ENCODE results near the gene APBB2.

The APBB2 gene

GRCh38 chr4:41013746-41014145 lies 200.6 kb downstream of the APBB2 start:
- Histone ChIP-seq H3K9me3 (ENCODE audit: insufficient read depth, low read length) (no peaks in the 10 kb centered on the region), H3K36me3 (ENCODE audit: insufficient read depth, insufficient read length, low read length) (no peaks in the 10 kb centered on the region), H3K4me1 (ENCODE audit: insufficient read depth, insufficient read length) (no peaks in the 10 kb centered on the region), H3K4me3 (ENCODE audit: insufficient read length, low read depth) (no peak overlapping the region), H3K9ac (ENCODE audit: insufficient read length, low read depth) (no peak overlapping the region), H3K27me3 (ENCODE audit: insufficient read depth, insufficient read length) (no peaks in the 10 kb centered on the region)
- TF ChIP-seq YY1 (IDR thresholded peaks at IDR 0.05; ENCODE audit: insufficient read depth, insufficient read length): no peak
- TF ChIP-seq SUZ12 (IDR thresholded peaks at IDR 0.05; ENCODE audit: extremely low read depth, insufficient read depth, insufficient read length): no peak
- TF ChIP-seq ZNF274 (IDR thresholded peaks at IDR 0.05; ENCODE audit: low read depth, low read length): no peak
- peak; percentile 25 for DNase-seq (ENCODE audit: low read depth, low spot score)

- TF ChIP-seq SUZ12 (IDR thresholded peaks at IDR 0.05; ENCODE audit: extremely low read depth, insufficient read depth, insufficient read length): no peak
- no peak for TF ChIP-seq YY1 (IDR thresholded peaks at IDR 0.05; ENCODE audit: insufficient read depth, insufficient read length)
- no peak for TF ChIP-seq ZNF274 (IDR thresholded peaks at IDR 0.05; ENCODE audit: low read depth, low read length)
- Histone ChIP-seq H3K9ac (ENCODE audit: insufficient read length, low read depth) (no peak overlapping the region), H3K36me3 (ENCODE audit: insufficient read depth, insufficient read length, low read length) (no peaks in the 10 kb centered on the region), H3K4me3 (ENCODE audit: insufficient read length, low read depth) (no peak overlapping the region), H3K27me3 (ENCODE audit: insufficient read depth, insufficient read length) (no peaks in the 10 kb centered on the region), H3K4me1 (ENCODE audit: insufficient read depth, insufficient read length) (no peaks in the 10 kb centered on the region), H3K9me3 (ENCODE audit: insufficient read depth, low read length) (no peaks in the 10 kb centered on the region)
- no peak for DNase-seq (ENCODE audit: low read depth, low spot score)
Observed at GRCh38 chr4:41012911-41013310, 201.4 kb downstream of the APBB2 start.

GRCh38 chr4:41012293-41012692 lies 202.0 kb downstream of the APBB2 start:
- DNase-seq (ENCODE audit: low read depth, low spot score): no peak
- TF ChIP-seq ZNF274 (IDR thresholded peaks at IDR 0.05; ENCODE audit: low read depth, low read length) (no peak), SUZ12 (IDR thresholded peaks at IDR 0.05; ENCODE audit: extremely low read depth, insufficient read depth, insufficient read length) (no peak)
- no peaks in the 10 kb centered on the region for H3K9me3 ChIP-seq (ENCODE audit: insufficient read depth, low read length)
- no peak overlapping the region for H3K9ac ChIP-seq (ENCODE audit: insufficient read length, low read depth)
- H3K4me1 ChIP-seq (ENCODE audit: insufficient read depth, insufficient read length): no peaks in the 10 kb centered on the region
- H3K27me3 ChIP-seq (ENCODE audit: insufficient read depth, insufficient read length): no peaks in the 10 kb centered on the region
- H3K4me3 ChIP-seq (ENCODE audit: insufficient read length, low read depth): no peak overlapping the region
- no peaks in the 10 kb centered on the region for H3K36me3 ChIP-seq (ENCODE audit: insufficient read depth, insufficient read length, low read length)

- DNase-seq (ENCODE audit: low read depth, low spot score): no peak
- no peaks in the 10 kb centered on the region for H3K27me3 ChIP-seq (ENCODE audit: insufficient read depth, insufficient read length)
- H3K36me3 ChIP-seq (ENCODE audit: insufficient read depth, insufficient read length, low read length): no peaks in the 10 kb centered on the region
- no peak for TF ChIP-seq ZNF274 (IDR thresholded peaks at IDR 0.05; ENCODE audit: low read depth, low read length)
- no peak for TF ChIP-seq SUZ12 (IDR thresholded peaks at IDR 0.05; ENCODE audit: extremely low read depth, insufficient read depth, insufficient read length)
- no peak for TF ChIP-seq YY1 (IDR thresholded peaks at IDR 0.05; ENCODE audit: insufficient read depth, insufficient read length)
- no peaks in the 10 kb centered on the region for H3K9me3 ChIP-seq (ENCODE audit: insufficient read depth, low read length)
- no peak overlapping the region for H3K4me3 ChIP-seq (ENCODE audit: insufficient read length, low read depth)
- no peaks in the 10 kb centered on the region for H3K4me1 ChIP-seq (ENCODE audit: insufficient read depth, insufficient read length)
- H3K9ac ChIP-seq (ENCODE audit: insufficient read length, low read depth): no peak overlapping the region
Observed at GRCh38 chr4:41009411-41009810, 204.9 kb downstream of the APBB2 start.

GRCh38 chr4:41006141-41006540 lies 208.2 kb downstream of the APBB2 start:
- Histone ChIP-seq H3K36me3 (ENCODE audit: insufficient read depth, insufficient read length, low read length) (no peaks in the 10 kb centered on the region), H3K9ac (ENCODE audit: insufficient read length, low read depth) (no peak overlapping the region), H3K9me3 (ENCODE audit: insufficient read depth, low read length) (no peaks in the 10 kb centered on the region), H3K27me3 (ENCODE audit: insufficient read depth, insufficient read length) (no peaks in the 10 kb centered on the region), H3K4me3 (ENCODE audit: insufficient read length, low read depth) (no peak overlapping the region), H3K4me1 (ENCODE audit: insufficient read depth, insufficient read length) (no peaks in the 10 kb centered on the region)
- TF ChIP-seq SUZ12 (IDR thresholded peaks at IDR 0.05; ENCODE audit: extremely low read depth, insufficient read depth, insufficient read length) (no peak), ZNF274 (IDR thresholded peaks at IDR 0.05; ENCODE audit: low read depth, low read length) (no peak), YY1 (IDR thresholded peaks at IDR 0.05; ENCODE audit: insufficient read depth, insufficient read length) (no peak)
- no peak for DNase-seq (ENCODE audit: low read depth, low spot score)

- TF ChIP-seq YY1 (IDR thresholded peaks at IDR 0.05; ENCODE audit: insufficient read depth, insufficient read length) (no peak), ZNF274 (IDR thresholded peaks at IDR 0.05; ENCODE audit: low read depth, low read length) (no peak), SUZ12 (IDR thresholded peaks at IDR 0.05; ENCODE audit: extremely low read depth, insufficient read depth, insufficient read length) (no peak)
- Histone ChIP-seq H3K4me1 (ENCODE audit: insufficient read depth, insufficient read length) (no peaks in the 10 kb centered on the region), H3K27me3 (ENCODE audit: insufficient read depth, insufficient read length) (no peaks in the 10 kb centered on the region), H3K9ac (ENCODE audit: insufficient read length, low read depth) (no peak overlapping the region), H3K36me3 (ENCODE audit: insufficient read depth, insufficient read length, low read length) (no peaks in the 10 kb centered on the region), H3K4me3 (ENCODE audit: insufficient read length, low read depth) (no peak overlapping the region), H3K9me3 (ENCODE audit: insufficient read depth, low read length) (no peaks in the 10 kb centered on the region)
- no peak for DNase-seq (ENCODE audit: low read depth, low spot score)
Observed at GRCh38 chr4:41002309-41002708, 212.0 kb downstream of the APBB2 start.

GRCh38 chr4:41000356-41000755 lies 214.0 kb downstream of the APBB2 start:
- Histone ChIP-seq H3K9me3 (ENCODE audit: insufficient read depth, low read length) (no peaks in the 10 kb centered on the region), H3K27me3 (ENCODE audit: insufficient read depth, insufficient read length) (no peaks in the 10 kb centered on the region), H3K4me1 (ENCODE audit: insufficient read depth, insufficient read length) (no peaks in the 10 kb centered on the region), H3K9ac (ENCODE audit: insufficient read length, low read depth) (no peak overlapping the region), H3K4me3 (ENCODE audit: insufficient read length, low read depth) (no peak overlapping the region), H3K36me3 (ENCODE audit: insufficient read depth, insufficient read length, low read length) (no peaks in the 10 kb centered on the region)
- TF ChIP-seq ZNF274 (IDR thresholded peaks at IDR 0.05; ENCODE audit: low read depth, low read length) (no peak), SUZ12 (IDR thresholded peaks at IDR 0.05; ENCODE audit: extremely low read depth, insufficient read depth, insufficient read length) (no peak), YY1 (IDR thresholded peaks at IDR 0.05; ENCODE audit: insufficient read depth, insufficient read length) (no peak)
- DNase-seq (ENCODE audit: low read depth, low spot score): no peak
